PC-3 (cell line): Measurements from ENCODE around the gene KLHL30. TPM values are rescaled to one million over a fixed set of nuclear protein-coding genes. Genes with fewer than 3 reads are reported as not detected.

ENCODE experiments used
- ATAC-seq: fragments of 200-7000 bp; cut with Tn5 transposase; 2 replicates; pipeline ENCODE4 v1.9.1; 2020; ENCODE audit warnings: mild to moderate bottlenecking, moderate library complexity
- BruUV-seq: library from RNA; stranded (reverse); fragments of 400-500 nt; replicated peaks from 2 replicates; lab custom pipeline; 2021; lab: Mats Ljungman, UMichigan
- CTCF ChIA-PET: fragments of 300-600 bp; sonication (Branson Sonifier 250); formaldehyde crosslinking; loops from one replicate; lab custom pipeline; 2022; ENCODE audit warnings: antibody characterized with exemption; lab: Charles Lee
- POLR2A ChIA-PET: fragments of 300-600 bp; sonication (Branson Sonifier 250); formaldehyde crosslinking; loops from one replicate; lab custom pipeline; 2022; ENCODE audit warnings: antibody characterized with exemption; ENCODE audit not compliant: unreplicated experiment; lab: Charles Lee
- DNase-seq: peaks from one replicate; pipeline ENCODE4 v3.0.0-alpha.2; 2015
- H2AFZ ChIP-seq: fragments of 300-600 bp; sonication (generic); 2 replicates; pipeline ENCODE4 v1.6.0; 2016; ENCODE audit warnings: antibody characterized with exemption, low read length
- H3F3A ChIP-seq: fragments of 300-600 bp; sonication (generic); one replicate; pipeline ENCODE4 v1.6.0; 2017; ENCODE audit warnings: antibody characterized with exemption, low read length, control low read depth, mild to moderate bottlenecking; ENCODE audit not compliant: unreplicated experiment
- H3K27ac ChIP-seq: fragments of 300-600 bp; sonication (generic); 2 replicates; pipeline ENCODE4 v1.5.1; 2016; ENCODE audit warnings: mild to moderate bottlenecking, low read length
- H3K27me3 ChIP-seq: fragments of 300-600 bp; sonication (generic); 2 replicates; pipeline ENCODE4 v1.6.1; 2016; ENCODE audit warnings: low read length, mixed read lengths
- H3K36me3 ChIP-seq: fragments of 300-600 bp; sonication (generic); 2 replicates; pipeline ENCODE4 v1.6.1; 2016; ENCODE audit warnings: low read depth, mixed run types, low read length, mixed read lengths
- H3K4me1 ChIP-seq: fragments of 300-600 bp; sonication (generic); 2 replicates; pipeline ENCODE4 v1.5.1; 2016; ENCODE audit warnings: low read length; ENCODE audit not compliant: insufficient read depth
- H3K4me2 ChIP-seq: fragments of 300-600 bp; sonication (generic); 2 replicates; pipeline ENCODE4 v1.6.0; 2016; ENCODE audit warnings: low read length
- H3K4me3 ChIP-seq: fragments of 300-600 bp; sonication (generic); 2 replicates; pipeline ENCODE4 v1.5.1; 2016; ENCODE audit warnings: mild to moderate bottlenecking, low read length, mixed read lengths
- H3K79me2 ChIP-seq: fragments of 300-600 bp; sonication (generic); 2 replicates; pipeline ENCODE4 v1.6.1; 2017; ENCODE audit warnings: low read length, mixed read lengths
- H3K9ac ChIP-seq: fragments of 300-600 bp; sonication (generic); 2 replicates; pipeline ENCODE4 v1.6.0; 2016; ENCODE audit warnings: mild to moderate bottlenecking, low read length
- H3K9me2 ChIP-seq: fragments of 300-600 bp; sonication (generic); replicated peaks from 2 replicates; pipeline ENCODE4 v1.6.1; 2016; ENCODE audit warnings: mixed run types, low read length, mixed read lengths
- H3K9me3 ChIP-seq: fragments of 300-600 bp; sonication (generic); 2 replicates; pipeline ENCODE4 v1.6.1; 2016; ENCODE audit warnings: low read length, mixed read lengths
- H4K20me1 ChIP-seq: fragments of 300-600 bp; sonication (generic); 2 replicates; pipeline ENCODE4 v1.6.1; 2016; ENCODE audit warnings: low read length, mixed read lengths
- CTCF ChIP-seq: fragments of 300-600 bp; sonication (generic); conservative IDR thresholded peaks from 2 replicates; pipeline ENCODE4 v1.5.1; 2017; ENCODE audit warnings: antibody characterized with exemption, low read depth, mild to moderate bottlenecking, low read length
- EZH2 ChIP-seq: fragments of 300-600 bp; sonication (generic); IDR thresholded peaks from one replicate; pipeline ENCODE4 v1.6.1; 2017; ENCODE audit warnings: antibody characterized with exemption, mild to moderate bottlenecking, low read length; ENCODE audit not compliant: unreplicated experiment
- EZH2phosphoT487 ChIP-seq: fragments of 300-600 bp; sonication (generic); IDR thresholded peaks from 2 replicates; pipeline ENCODE4 v1.6.1; 2018; ENCODE audit warnings: mild to moderate bottlenecking, antibody characterized with exemption, low read length, borderline replicate concordance
- intact Hi-C: fragments of 100-400 bp; cut with micrococcal nuclease; formaldehyde crosslinking; loops from 2 replicates; pipeline ENCODE4 v1.9.0; 2023
- total RNA-seq: library from RNA; depleted of rRNA; stranded (reverse); fragments of >200 nt; gene quantifications from 2 replicates; pipeline ENCODE4 v1.2.3, GENCODE V29; 2014

The KLHL30 gene
- total RNA-seq, 1 experiment from 2014 or later = not detected

- H3K4me3 ChIP-seq = no peak overlapping the region
- no peaks in the 10 kb centered on the region for H3K9me2 ChIP-seq
- H3K9me3 ChIP-seq = no peaks in the 10 kb centered on the region
- no peak overlapping the region for H3K27ac ChIP-seq
- ChIA-PET CTCF (no interaction called here), POLR2A (no interaction called here)
- H3K36me3 ChIP-seq = peaks cover under 1% of the 10 kb centered on the region; the same call in 1 of the 2 replicates
- no peak overlapping the region for H3K4me2 ChIP-seq
- ATAC-seq = no peak
- no peaks in the 10 kb centered on the region for H3K27me3 ChIP-seq
- no TSS peak for BruUV-seq
- peaks cover 20% of the 10 kb centered on the region for H3K4me1 ChIP-seq
- no peaks in the 10 kb centered on the region for H4K20me1 ChIP-seq
- intact Hi-C loops = no loop called here
- H3K79me2 ChIP-seq = no peaks in the 10 kb centered on the region
- H2AFZ ChIP-seq = no peak overlapping the region
- no peak for DNase-seq
- no peaks in the 10 kb centered on the region for H3F3A ChIP-seq
- no peak overlapping the region for H3K9ac ChIP-seq
- TF ChIP-seq EZH2 (no peak), EZH2phosphoT487 (no peak), CTCF (no peak)
These were observed 26.9 kb downstream of the KLHL30 start for GRCh38 chr2:238165288-238165921.

- no peaks in the 10 kb centered on the region for H3F3A ChIP-seq
- no peaks in the 10 kb centered on the region for H3K9me2 ChIP-seq
- ChIA-PET CTCF (no interaction called here), POLR2A (no interaction called here)
- no peaks in the 10 kb centered on the region for H3K79me2 ChIP-seq
- H3K4me3 ChIP-seq = no peak overlapping the region
- ATAC-seq (no peak), DNase-seq (no peak)
- intact Hi-C loops = no loop called here
- H3K9ac ChIP-seq = no peak overlapping the region
- no peak overlapping the region for H3K27ac ChIP-seq
- no peaks in the 10 kb centered on the region for H4K20me1 ChIP-seq
- BruUV-seq = no TSS peak
- H3K9me3 ChIP-seq = no peaks in the 10 kb centered on the region
- H3K4me1 ChIP-seq = peaks cover 25% of the 10 kb centered on the region
- H3K27me3 ChIP-seq = no peaks in the 10 kb centered on the region
- TF ChIP-seq EZH2 = no peak
- no peak for TF ChIP-seq EZH2phosphoT487
- TF ChIP-seq CTCF = no peak
- H2AFZ ChIP-seq = no peak overlapping the region
- H3K4me2 ChIP-seq = no peak overlapping the region
- peaks cover 6% of the 10 kb centered on the region; the same call in 1 of the 2 replicates for H3K36me3 ChIP-seq
These were observed 28.2 kb downstream of the KLHL30 start for GRCh38 chr2:238166391-238167343.
